LNCAP (cell line): ENCODE data around the gene NRAP.

Source experiments
- CTCF ChIP-seq: fragments of 450-650 bp; IDR thresholded peaks from 2 replicates; pipeline ENCODE4 v1.5.1; 2017; ENCODE audit warnings: mild to moderate bottlenecking

The NRAP gene

DNA sequence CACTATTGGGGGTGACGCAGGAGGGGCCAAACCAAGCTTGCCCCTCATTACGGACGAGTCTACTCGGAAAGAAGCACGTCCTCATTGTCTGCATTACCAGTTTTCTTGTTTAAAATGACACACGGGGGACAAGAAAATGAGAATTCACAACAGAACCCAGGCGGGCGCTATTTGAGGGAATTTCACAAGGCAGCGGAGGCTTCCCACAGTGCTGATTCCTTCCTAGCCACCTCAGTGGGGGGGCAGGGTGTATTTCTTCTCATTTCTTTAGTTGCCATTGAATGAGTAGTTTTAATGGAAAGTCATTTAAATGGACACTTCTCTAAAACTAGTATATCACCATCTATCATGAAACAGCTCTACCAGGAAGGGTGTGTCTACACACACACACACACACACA, 42.9 kb downstream of the NRAP start:
- no peak for TF ChIP-seq CTCF

GRCh38 chr10:113620511-113620910, 43.3 kb downstream of the NRAP start:
- TF ChIP-seq CTCF = no peak

DNA sequence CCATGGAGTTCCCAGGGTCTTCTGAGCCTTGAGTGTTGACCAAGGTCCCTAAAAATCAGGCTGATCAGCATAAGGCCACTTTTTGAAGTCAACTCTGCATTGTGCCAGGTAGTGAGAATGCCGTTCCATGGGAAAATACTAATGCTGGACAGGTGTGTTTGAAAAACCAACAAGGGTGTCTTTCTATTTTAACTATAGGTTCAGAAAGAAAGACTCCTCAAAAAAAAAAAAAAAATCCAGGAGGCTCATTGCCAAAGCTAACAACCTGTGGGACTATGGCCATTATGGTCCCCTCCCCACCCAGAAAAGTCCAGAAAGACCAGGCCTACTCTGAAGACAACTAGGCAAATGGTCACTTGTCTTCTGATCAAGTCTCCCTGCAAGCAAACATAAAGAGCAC, 44.4 kb downstream of the NRAP start:
- no peak for TF ChIP-seq CTCF

GRCh38 chr10:113618338-113618737, 45.5 kb downstream of the NRAP start:
- no peak for TF ChIP-seq CTCF

GRCh38 chr10:113617086-113617485, 46.8 kb downstream of the NRAP start:
- no peak for TF ChIP-seq CTCF

DNA sequence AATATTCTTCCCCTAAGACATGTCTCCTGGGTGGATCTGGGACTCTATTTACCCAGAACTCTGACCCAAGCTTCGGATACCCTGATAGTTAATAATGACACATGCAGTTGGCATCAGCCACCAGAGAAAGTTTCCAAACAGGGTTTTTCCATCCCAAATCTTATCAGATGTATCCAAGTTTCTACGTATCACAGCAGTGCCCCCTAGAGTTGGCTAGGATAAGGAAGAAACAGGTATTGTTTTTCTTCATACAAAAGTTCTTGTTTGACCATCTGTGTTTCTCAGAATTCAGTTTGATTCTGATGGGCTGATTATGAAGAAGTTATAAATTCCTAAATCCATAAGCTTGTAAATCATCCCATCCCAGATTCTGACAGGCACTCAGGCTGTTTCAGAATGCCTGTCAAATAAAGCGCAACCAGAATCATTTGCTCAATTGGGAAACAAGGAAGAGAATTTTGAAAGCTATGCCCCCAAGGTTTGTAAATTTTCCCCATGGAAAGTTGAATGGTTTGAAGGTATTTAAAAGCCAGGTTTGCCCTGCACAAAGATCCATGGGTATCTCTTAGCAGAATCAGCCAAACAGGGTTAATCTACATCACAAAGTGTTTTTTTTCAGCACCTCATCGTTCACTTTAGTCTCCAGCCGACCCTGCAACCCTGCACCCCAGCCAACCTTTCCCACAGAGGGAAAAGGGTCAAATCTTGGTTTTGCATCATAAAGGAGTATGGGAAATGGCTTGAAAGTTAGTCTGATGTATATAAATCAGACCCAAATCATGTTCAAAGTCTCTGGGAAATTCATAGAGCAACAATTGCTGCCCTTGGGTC, 47.4 kb downstream of the NRAP start:
- TF ChIP-seq CTCF = peak; percentile 65

GRCh38 chr10:113613977-113614690, 49.7 kb downstream of the NRAP start:
- no peak for TF ChIP-seq CTCF
